Spleen (tissue), 7 donors: ENCODE data around the gene SUSD4.

ENCODE experiments used
- CTCF ChIP-seq, 11 experiments: fragments of 200-600 bp in 7 of 11; fragments of 450-650 bp in 4 of 11; sonication (generic) in 4 of 11; IDR thresholded peaks in 8 of 11; conservative IDR thresholded peaks in 3 of 11; 1 replicate in 7 of 11; 2 replicates in 4 of 11; pipeline versions ENCODE4 v1.4.0 to v1.8.0; 2016 to 2021; ENCODE audit warnings: antibody characterized with exemption in 11 of 11, inconsistent platforms in 4 of 11, mild to moderate bottlenecking in 1 of 11
- POLR2A ChIP-seq, 3 donors: fragments of 450-650 bp; IDR thresholded peaks; one replicate each; pipeline ENCODE4 v1.5.1; 2017; ENCODE audit warnings: antibody characterized with exemption in 3 of 3, mild to moderate bottlenecking in 1 of 3
- POLR2AphosphoS5 ChIP-seq, 3 donors: sonication (generic); formaldehyde crosslinking; IDR thresholded peaks; one replicate each; pipeline ENCODE4 v1.5.1; 2017; ENCODE audit warnings: antibody characterized with exemption in 3 of 3
- donor health status: DM: no; HTN: no; CAD: no; lungs with moderate emphysema.
- donor health status: DM: no; HTN: no; CAD: no.
- donor health status: DM: no; HTN: no; CAD: no.

DNA sequence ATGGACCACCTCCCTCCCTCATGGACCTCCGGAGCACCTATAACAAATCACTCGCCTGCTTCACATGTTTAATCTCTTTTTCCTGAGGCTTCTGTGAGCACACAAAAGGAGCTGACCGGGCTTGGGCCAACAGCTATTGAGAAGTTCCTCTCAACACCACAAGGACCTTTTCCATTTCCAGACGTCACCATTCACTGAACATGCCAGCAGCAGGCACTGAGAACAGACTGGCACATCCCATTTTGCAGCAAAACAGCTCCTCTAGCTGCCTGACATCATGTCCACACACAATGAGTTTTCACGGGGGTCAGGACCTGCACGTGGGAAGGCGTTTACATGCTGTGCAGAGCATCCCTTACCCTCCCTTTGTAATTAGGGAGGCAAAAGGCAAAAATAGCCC, 11.0 kb downstream of the SUSD4 start:
- TF ChIP-seq CTCF (IDR thresholded peaks at IDR 0.05 in 8 of 11, conservative IDR thresholded peaks at IDR 0.05 in 3 of 11) (no peak), POLR2A (IDR thresholded peaks at IDR 0.05) (no peak), POLR2AphosphoS5 (IDR thresholded peaks at IDR 0.05) (no peak)
